GM12878 (cell line): ENCODE results near the gene COL4A2. TPM values are rescaled to one million over a fixed set of nuclear protein-coding genes. Genes with fewer than 3 reads are reported as not detected.

Source experiments
- ATAC-seq: fragments of 200-7000 bp; cut with Tn5 transposase; 3 replicates; pipeline ENCODE4 v1.9.1; 2020; ENCODE audit warnings: mild to moderate bottlenecking, moderate library complexity
- BruUV-seq: library from RNA; stranded (reverse); fragments of 400-500 nt; replicated peaks from 2 replicates; lab custom pipeline; 2021; lab: Mats Ljungman, UMichigan
- CTCF ChIA-PET: fragments of 300-600 bp; sonication (Branson Sonifier 250); formaldehyde crosslinking; extraction: SDS; loops from one replicate; lab custom pipeline; 2021; ENCODE audit warnings: inconsistent platforms; lab: Yijun Ruan, JAX
- POLR2A ChIA-PET: fragments of 350-600 bp; formaldehyde crosslinking; extraction: SDS; loops from one replicate; lab custom pipeline; 2021; ENCODE audit warnings: inconsistent platforms; lab: Charles Lee
- RAD21 ChIA-PET: fragments of 300-600 bp; sonication (Branson Sonifier 250); formaldehyde crosslinking; loops from one replicate; lab custom pipeline; 2023; ENCODE audit warnings: antibody characterized with exemption; ENCODE audit not compliant: unreplicated experiment; lab: Charles Lee
- SMC1A ChIA-PET: fragments of 300-600 bp; sonication (Branson Sonifier 250); formaldehyde crosslinking; loops from one replicate; lab custom pipeline; 2023; ENCODE audit not compliant: unreplicated experiment, uncharacterized antibody; lab: Charles Lee
- DNase-seq: peaks from one replicate; pipeline ENCODE4 v3.0.0-alpha.2; 2011; ENCODE audit warnings: low read depth, low spot score
- FAIRE-seq: peaks from 3 replicates; lab custom pipeline; 2011; peaks lifted over from hg19 to GRCh38; lab: Jason Lieb, UNC
- H2AFZ ChIP-seq: 2 replicates; pipeline ENCODE4 v1.6.0; 2011; ENCODE audit warnings: low read depth, low read length, control low read depth; ENCODE audit not compliant: control insufficient read depth
- H3K27ac ChIP-seq: 2 replicates; pipeline ENCODE4 v1.5.1; 2011; ENCODE audit warnings: control low read depth; ENCODE audit not compliant: control insufficient read depth, insufficient read depth
- H3K27me3 ChIP-seq, 2 experiments: replicated peaks in 1 of 2; 2 replicates each; pipeline versions ENCODE4 v1.6.0 to v1.6.1; 2011; ENCODE audit warnings: low read length in 1 of 2; ENCODE audit not compliant: control insufficient read depth in 2 of 2, insufficient read depth in 2 of 2
- H3K36me3 ChIP-seq, 2 experiments: 2 replicates each; pipeline ENCODE4 v1.5.1; 2011; ENCODE audit warnings: low read length in 1 of 2; ENCODE audit not compliant: control insufficient read depth in 2 of 2, insufficient read depth in 2 of 2
- H3K4me1 ChIP-seq: 2 replicates; pipeline ENCODE4 v1.6.1; 2011; ENCODE audit warnings: mild to moderate bottlenecking, low read length, moderate library complexity, mixed read lengths; ENCODE audit not compliant: control insufficient read depth, insufficient read depth
- H3K4me2 ChIP-seq: 2 replicates; pipeline ENCODE4 v1.6.0; 2011; ENCODE audit warnings: control low read depth; ENCODE audit not compliant: control insufficient read depth, insufficient read depth
- H3K4me3 ChIP-seq: fragments of 200-600 bp; sonication (generic); 2 replicates; pipeline ENCODE4 v1.5.1; 2016
- H3K79me2 ChIP-seq: 2 replicates; pipeline ENCODE4 v1.6.0; 2011; ENCODE audit warnings: low read length; ENCODE audit not compliant: control insufficient read depth, insufficient read depth
- H3K9ac ChIP-seq: 2 replicates; pipeline ENCODE4 v1.8.0; 2011; ENCODE audit warnings: low read length, control low read depth, mixed read lengths; ENCODE audit not compliant: control insufficient read depth, insufficient read depth
- H3K9me3 ChIP-seq: replicated peaks from 3 replicates; pipeline ENCODE4 v1.5.1; 2011; ENCODE audit warnings: mild to moderate bottlenecking, low read length; ENCODE audit not compliant: control insufficient read depth, insufficient read depth
- H4K20me1 ChIP-seq: 2 replicates; pipeline ENCODE4 v1.6.0; 2011; ENCODE audit not compliant: control insufficient read depth, insufficient read depth
- BHLHE40 ChIP-seq, 2 experiments: fragments of 450-650 bp in 1 of 2; IDR thresholded peaks; 2 replicates each; pipeline ENCODE4 v1.6.1; 2011 to 2017; ENCODE audit warnings: low read depth in 2 of 2, borderline replicate concordance in 1 of 2, improper control_type of control experiment in 1 of 2, low read length in 1 of 2, mild to moderate bottlenecking in 1 of 2
- LARP7 ChIP-seq: fragments of 450-650 bp; IDR thresholded peaks from 2 replicates; pipeline ENCODE4 v1.6.1; 2017; ENCODE audit warnings: mild to moderate bottlenecking
- MYB ChIP-seq: fragments of 150-350 bp; IDR thresholded peaks from 2 replicates; pipeline ENCODE4 v1.6.1; 2014; ENCODE audit warnings: mild to moderate bottlenecking, low read depth, low read length, borderline replicate concordance
- NRF1 ChIP-seq: conservative IDR thresholded peaks from 2 replicates; pipeline ENCODE4 v1.6.1; 2011; ENCODE audit warnings: mild to moderate bottlenecking, low read depth, low read length, improper control_type of control experiment
- PRDM15 ChIP-seq: fragments of 450-650 bp; formaldehyde crosslinking; IDR thresholded peaks from 2 replicates; pipeline ENCODE4 v1.4.0; 2020; ENCODE audit warnings: mild to moderate bottlenecking, moderate library complexity
- SMAD1 ChIP-seq: fragments of 450-650 bp; IDR thresholded peaks from 2 replicates; pipeline ENCODE4 v1.6.1; 2018; ENCODE audit warnings: mild to moderate bottlenecking, low read depth; ENCODE audit not compliant: partially characterized antibody
- STAT1 ChIP-seq: fragments of 450-650 bp; conservative IDR thresholded peaks from 2 replicates; pipeline ENCODE4 v1.6.1; 2014; ENCODE audit warnings: antibody characterized with exemption, mild to moderate bottlenecking
- SUPT20H ChIP-seq: IDR thresholded peaks from 2 replicates; pipeline ENCODE4 v1.6.1; 2011; ENCODE audit warnings: low read depth, mild to moderate bottlenecking, low read length, moderate library complexity, borderline replicate concordance; ENCODE audit not compliant: control insufficient read depth
- SUZ12 ChIP-seq: fragments of 200-600 bp; sonication (generic); IDR thresholded peaks from one replicate; pipeline ENCODE4 v1.6.1; 2018; ENCODE audit warnings: antibody characterized with exemption, mild to moderate bottlenecking; ENCODE audit not compliant: unreplicated experiment
- TBL1XR1 ChIP-seq: IDR thresholded peaks from 2 replicates; pipeline ENCODE4 v1.6.1; 2012; ENCODE audit warnings: low read depth, low read length, improper control_type of control experiment
- WGBS: methylation state at CpG from one replicate; pipeline ENCODE4 v1.1.6; 2016; ENCODE audit warnings: low lambda C conversion rate; ENCODE audit not compliant: insufficient replicate concordance, insufficient coverage; ENCODE audit errors: missing lambda C conversion rate; 5-methylcytosine and 5-hydroxymethylcytosine counted together
- in situ Hi-C: fragments of 300-500 bp; cut with MboI; formaldehyde crosslinking; loops from 9 replicates; pipeline ENCODE4 v1.14.3; 2018; ENCODE audit warnings: mixed read lengths
- intact Hi-C: fragments of 100-400 bp; cut with micrococcal nuclease; formaldehyde crosslinking; loops from one replicate; pipeline ENCODE4 v1.14.2; 2022; ENCODE audit not compliant: unreplicated experiment
- polyA plus RNA-seq, 11 experiments: library from polyadenylated mRNA; depleted of rRNA in 4 of 11; unstranded in 6 of 11; stranded (reverse) in 5 of 11; fragments of >200 nt; fragmentation: Nextera tagmentation in 4 of 11; fragmentation: Illumina TruSeq in 1 of 11; extraction: Ambion mirVana in 4 of 11; extraction: Trizol in 1 of 11; gene quantifications; 1 replicate in 1 of 11; 2 replicates in 10 of 11; pipeline versions ENCODE4 v1.2.1 to v1.2.3, GENCODE V29; 2011 to 2016; ENCODE audit warnings: inconsistent platforms in 2 of 11, missing spikeins in 2 of 11, low read depth in 1 of 11
- total RNA-seq, 4 experiments: library from RNA; depleted of rRNA in 3 of 4; stranded (reverse); fragments of >200 nt in 3 of 4; fragmentation: Illumina TruSeq in 1 of 4; extraction: Trizol in 1 of 4; gene quantifications; 2 replicates each; pipeline versions ENCODE4 v1.2.1 to v1.2.3, GENCODE V29; 2013 to 2021

COL4A2 gene
- total and polyA plus RNA-seq, 10 of the 15 experiments (the other 5 are each of a cell fraction or from before 2014, with no cell fraction given): 0.16 to 1.6 (median 0.62) TPM; not detected in 3

GRCh38 chr13:110520431-110521295, 213.6 kb downstream of the COL4A2 start:
- FAIRE-seq: no peak
- Histone ChIP-seq H3K27me3 (no peaks in the 10 kb centered on the region), H3K36me3 (peaks cover 4 to 5% of the 10 kb centered on the region in 2 experiments; a peak in 3 of 4 replicates), H3K9ac (no peak overlapping the region), H3K4me3 (no peak overlapping the region), H3K9me3 (no peaks in the 10 kb centered on the region), H4K20me1 (no peaks in the 10 kb centered on the region), H3K27ac (no peak overlapping the region), H3K79me2 (no peaks in the 10 kb centered on the region), H3K4me1 (peaks cover 13% of the 10 kb centered on the region), H3K4me2 (no peak overlapping the region), H2AFZ (no peak overlapping the region)
- ChIA-PET SMC1A (interaction anchor here (0.8 kb wide), 1 partner anchor 65 kb away, joined by 3 read pairs; no protein-coding TSS in a partner anchor), RAD21 (interaction anchor here (1.2 kb wide), 1 partner anchor 63 kb away, joined by 4 read pairs; no protein-coding TSS in a partner anchor), CTCF (interaction anchor here (1.0 to 2.6 kb wide), 3 partner anchors 41 to 65 kb away, joined by 4 to 10 read pairs (median 4); partner anchors contain the start of gene RAB20), POLR2A (no interaction called here)
- no peak for ATAC-seq
- WGBS: 48% methylated on average over 13 of the region's 16 CpGs
- intact Hi-C loops: no loop called here
- no peak for DNase-seq
- in situ Hi-C loops: no loop called here
- no peak for TF ChIP-seq LARP7
- no TSS peak for BruUV-seq

- no peaks in the 10 kb centered on the region for H3K9me3 ChIP-seq
- 80% methylated on average over 10 of the region's 10 CpGs for WGBS
- SMC1A ChIA-PET: interaction anchor here (0.8 kb wide), 1 partner anchor 66 kb away, joined by 3 read pairs; no protein-coding TSS in a partner anchor
- H3K4me3 ChIP-seq: no peak overlapping the region
- ATAC-seq: no peak
- H3K4me1 ChIP-seq: peaks cover 18% of the 10 kb centered on the region
- H3K9ac ChIP-seq: no peak overlapping the region
- in situ Hi-C loops: no loop called here
- CTCF ChIA-PET: interaction anchor here (1.0 to 2.6 kb wide), 3 partner anchors 40 to 65 kb away, joined by 4 to 10 read pairs (median 4); partner anchors contain the start of gene RAB20
- RAD21 ChIA-PET: interaction anchor here (1.2 kb wide), 1 partner anchor 64 kb away, joined by 4 read pairs; no protein-coding TSS in a partner anchor
- FAIRE-seq: no peak
- no peak overlapping the region for H3K4me2 ChIP-seq
- POLR2A ChIA-PET: no interaction called here
- no peaks in the 10 kb centered on the region for H4K20me1 ChIP-seq
- H2AFZ ChIP-seq: no peak overlapping the region
- H3K36me3 ChIP-seq: peaks cover 4 to 5% of the 10 kb centered on the region in 2 experiments; a peak in 3 of 4 replicates
- no peaks in the 10 kb centered on the region for H3K27me3 ChIP-seq
- H3K79me2 ChIP-seq: no peaks in the 10 kb centered on the region
- intact Hi-C loops: no loop called here
- no peak overlapping the region for H3K27ac ChIP-seq
- DNase-seq: no peak
- BruUV-seq: no TSS peak
- TF ChIP-seq NRF1 (no peak), SUPT20H (no peak), SMAD1 (no peak), BHLHE40 (IDR thresholded peaks at IDR 0.05; ENCODE audit: borderline replicate concordance in 1 of 2, low read depth in 2 of 2, low read length in 1 of 2) (no peak), SUZ12 (no peak), MYB (no peak), PRDM15 (CRISPR knock-in tag) (no peak), STAT1 (no peak), TBL1XR1 (no peak)
Measured at GRCh38 chr13:110521296-110521680, 214.2 kb downstream of the COL4A2 start.
